ENCODE results near the gene PCNX2. TPM values are rescaled to one million over a fixed set of nuclear protein-coding genes. Genes with fewer than 3 reads are reported as not detected.

PCNX2 gene
- total RNA-seq, 4 donors from 2014 or later = 5.9 to 21.7 (median 10.3) TPM

DNA sequence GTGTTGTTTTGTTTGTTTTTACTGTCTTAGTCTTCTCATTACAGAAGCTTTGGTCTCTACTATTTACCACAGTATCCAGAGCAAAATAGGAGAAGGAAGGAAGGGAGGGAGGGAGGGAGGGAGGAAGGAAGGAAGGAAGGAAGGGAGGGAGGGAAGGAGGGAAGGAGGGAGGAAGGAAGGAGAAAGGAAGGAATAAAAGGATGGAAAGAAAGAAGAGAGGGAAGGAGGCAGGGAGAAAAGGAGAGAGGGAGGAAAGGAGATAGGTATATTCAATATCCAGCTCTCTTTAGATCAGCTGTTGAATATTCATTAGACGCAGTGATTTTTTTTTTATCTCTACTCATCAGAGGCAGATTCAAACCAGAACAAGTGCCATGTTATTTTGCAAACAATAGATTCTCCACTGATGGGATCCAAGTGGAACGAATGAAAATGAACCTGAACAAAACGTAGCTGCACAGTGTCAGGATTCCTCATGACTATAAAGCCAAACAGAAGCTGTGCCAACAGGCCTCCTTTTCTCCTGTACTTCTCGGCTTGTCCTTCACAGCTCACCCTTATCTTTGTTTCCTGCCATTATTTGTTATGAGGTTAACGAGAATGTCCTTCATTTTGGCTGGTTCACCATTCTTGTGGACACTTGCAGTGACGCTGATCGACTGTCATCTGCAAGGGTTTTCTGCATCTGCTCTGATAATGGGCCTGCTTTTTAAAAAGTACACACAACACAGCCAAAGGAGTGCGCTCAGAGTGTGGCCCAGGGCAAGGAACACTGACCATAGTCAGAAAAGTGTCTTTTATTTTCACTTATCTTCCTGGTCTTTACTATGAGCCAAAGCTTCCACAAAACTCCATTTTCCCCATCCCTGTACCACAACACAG lies 352.9 kb downstream of the PCNX2 start:
- H3K9me3 ChIP-seq = peaks cover 0 to 8% (median 0%) of the 10 kb centered on the region in 3 donors
- H3K4me1 ChIP-seq = no peaks in the 10 kb centered on the region
- no peak overlapping the region for H3K4me3 ChIP-seq
- 36 to 76% methylated on average over 8 of the region's 8 CpGs for WGBS, 2 donors (ENCODE audit: low coverage in 1 of 2)
- no peaks in the 10 kb centered on the region for H3K36me3 ChIP-seq
- no peak for ATAC-seq
- TF ChIP-seq, protein P1, sequence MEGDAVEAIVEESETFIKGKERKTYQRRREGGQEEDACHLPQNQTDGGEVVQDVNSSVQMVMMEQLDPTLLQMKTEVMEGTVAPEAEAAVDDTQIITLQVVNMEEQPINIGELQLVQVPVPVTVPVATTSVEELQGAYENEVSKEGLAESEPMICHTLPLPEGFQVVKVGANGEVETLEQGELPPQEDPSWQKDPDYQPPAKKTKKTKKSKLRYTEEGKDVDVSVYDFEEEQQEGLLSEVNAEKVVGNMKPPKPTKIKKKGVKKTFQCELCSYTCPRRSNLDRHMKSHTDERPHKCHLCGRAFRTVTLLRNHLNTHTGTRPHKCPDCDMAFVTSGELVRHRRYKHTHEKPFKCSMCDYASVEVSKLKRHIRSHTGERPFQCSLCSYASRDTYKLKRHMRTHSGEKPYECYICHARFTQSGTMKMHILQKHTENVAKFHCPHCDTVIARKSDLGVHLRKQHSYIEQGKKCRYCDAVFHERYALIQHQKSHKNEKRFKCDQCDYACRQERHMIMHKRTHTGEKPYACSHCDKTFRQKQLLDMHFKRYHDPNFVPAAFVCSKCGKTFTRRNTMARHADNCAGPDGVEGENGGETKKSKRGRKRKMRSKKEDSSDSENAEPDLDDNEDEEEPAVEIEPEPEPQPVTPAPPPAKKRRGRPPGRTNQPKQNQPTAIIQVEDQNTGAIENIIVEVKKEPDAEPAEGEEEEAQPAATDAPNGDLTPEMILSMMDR (IDR thresholded peaks at IDR 0.05) = no peak
- TF ChIP-seq POLR2AphosphoS5 (IDR thresholded peaks at IDR 0.05) (no peak), EP300 (IDR thresholded peaks at IDR 0.05) (no peak), POLR2A (IDR thresholded peaks at IDR 0.05) (no peak)
- H3K27me3 ChIP-seq = peaks cover 11% of the 10 kb centered on the region
- no peak overlapping the region for H3K27ac ChIP-seq

DNA sequence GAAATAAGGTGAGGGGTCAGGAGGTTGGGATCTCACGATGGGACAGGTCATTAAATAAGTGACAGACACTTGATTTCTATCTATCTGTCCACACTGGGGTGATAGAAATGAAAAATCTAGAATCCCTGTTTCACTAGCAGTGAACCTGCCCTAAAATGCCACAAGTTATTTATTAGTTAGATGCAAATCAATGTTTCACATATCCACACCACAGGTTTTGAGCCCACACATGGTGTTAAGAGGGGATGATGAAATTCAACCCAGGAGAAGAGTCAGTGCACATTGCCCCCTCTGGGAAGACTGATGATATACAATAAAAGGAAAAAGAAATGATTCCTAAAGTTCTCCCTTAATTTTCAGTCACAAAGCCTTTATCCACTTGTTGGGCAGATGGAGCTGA lies 355.3 kb downstream of the PCNX2 start:
- Histone ChIP-seq H3K9me3 (peaks cover 0 to 8% (median 0%) of the 10 kb centered on the region in 3 donors), H3K27me3 (peaks cover 6% of the 10 kb centered on the region), H3K4me3 (no peak overlapping the region), H3K36me3 (no peaks in the 10 kb centered on the region), H3K4me1 (no peaks in the 10 kb centered on the region), H3K27ac (no peak overlapping the region)
- 63 to 83% methylated on average over 1 of the region's 1 CpG for WGBS, 2 donors (ENCODE audit: low coverage in 1 of 2)
- TF ChIP-seq, protein P1 (IDR thresholded peaks at IDR 0.05) = no peak
- ATAC-seq = no peak

DNA sequence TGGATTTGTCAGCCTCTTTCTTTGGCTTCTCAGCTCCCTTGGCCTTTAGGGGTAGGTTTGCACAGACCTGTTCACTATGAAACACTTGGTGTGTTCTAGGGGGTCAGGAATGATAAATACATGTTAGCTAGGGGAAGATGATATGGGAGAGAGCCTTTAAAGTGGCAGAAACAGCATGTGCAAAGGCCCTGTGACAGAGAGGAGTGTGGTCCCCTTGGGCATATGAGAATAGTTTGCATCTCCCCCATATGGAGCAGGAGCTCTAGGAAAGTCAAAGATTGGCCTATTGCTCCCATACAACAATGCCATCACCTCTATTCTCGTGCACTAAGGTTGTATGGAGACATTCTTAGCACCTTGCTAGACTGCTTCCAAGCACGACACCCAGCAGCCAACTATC lies 355.8 kb downstream of the PCNX2 start:
- TF ChIP-seq EP300 (IDR thresholded peaks at IDR 0.05) = no peak
- no peak for TF ChIP-seq POLR2AphosphoS5 (IDR thresholded peaks at IDR 0.05)
- TF ChIP-seq, protein P1 (IDR thresholded peaks at IDR 0.05) = no peak
- TF ChIP-seq POLR2A (IDR thresholded peaks at IDR 0.05) = no peak

DNA sequence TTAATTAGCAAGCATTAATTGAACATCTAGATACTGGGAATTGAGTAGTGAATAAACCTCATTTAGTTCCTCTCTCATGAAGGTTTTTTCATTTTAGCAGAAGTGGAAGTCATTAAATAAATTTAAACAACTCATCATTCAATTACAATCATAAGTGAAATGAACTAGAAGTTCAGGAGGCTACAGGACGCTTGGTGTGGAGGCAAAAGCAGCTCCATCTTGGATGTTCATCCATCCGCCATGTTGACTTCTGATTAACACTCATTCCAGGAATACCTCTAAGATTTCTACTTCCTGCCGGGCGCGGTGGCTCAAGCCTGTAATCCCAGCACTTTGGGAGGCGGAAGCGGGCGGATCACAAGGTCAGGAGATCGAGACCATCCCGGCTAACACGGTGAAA lies 356.6 kb downstream of the PCNX2 start:
- no peak overlapping the region for H3K27ac ChIP-seq
- peaks cover 0 to 8% (median 0%) of the 10 kb centered on the region in 3 donors for H3K9me3 ChIP-seq
- H3K27me3 ChIP-seq = peaks cover 6% of the 10 kb centered on the region
- TF ChIP-seq, protein P1 (IDR thresholded peaks at IDR 0.05) = no peak
- TF ChIP-seq POLR2A (IDR thresholded peaks at IDR 0.05) (no peak), EP300 (IDR thresholded peaks at IDR 0.05) (no peak), POLR2AphosphoS5 (IDR thresholded peaks at IDR 0.05) (no peak)
- H3K36me3 ChIP-seq = no peaks in the 10 kb centered on the region
- no peaks in the 10 kb centered on the region for H3K4me1 ChIP-seq
- H3K4me3 ChIP-seq = no peak overlapping the region
- no peak for ATAC-seq
- WGBS, 2 donors (ENCODE audit: low coverage in 1 of 2) = 88 to 90% methylated on average over 2 to 3 of the region's 11 CpGs

More for the DNA sequence above, 355.8 kb downstream of the PCNX2 start:
- Histone ChIP-seq H3K27ac (no peak overlapping the region), H3K36me3 (no peaks in the 10 kb centered on the region), H3K27me3 (peaks cover 6% of the 10 kb centered on the region), H3K9me3 (peaks cover 0 to 8% (median 0%) of the 10 kb centered on the region in 3 donors), H3K4me1 (no peaks in the 10 kb centered on the region), H3K4me3 (no peak overlapping the region)
- ATAC-seq = no peak
- WGBS, 2 donors (ENCODE audit: low coverage in 1 of 2) = 85 to 94% methylated on average over 2 of the region's 2 CpGs
